Measurements from ENCODE around the gene NUSAP1. TPM values are rescaled to one million over a fixed set of nuclear protein-coding genes. Genes with fewer than 3 reads are reported as not detected.

Gene NUSAP1
- total RNA-seq, 1 donor from 2014 or later, result 159 TPM

DNA sequence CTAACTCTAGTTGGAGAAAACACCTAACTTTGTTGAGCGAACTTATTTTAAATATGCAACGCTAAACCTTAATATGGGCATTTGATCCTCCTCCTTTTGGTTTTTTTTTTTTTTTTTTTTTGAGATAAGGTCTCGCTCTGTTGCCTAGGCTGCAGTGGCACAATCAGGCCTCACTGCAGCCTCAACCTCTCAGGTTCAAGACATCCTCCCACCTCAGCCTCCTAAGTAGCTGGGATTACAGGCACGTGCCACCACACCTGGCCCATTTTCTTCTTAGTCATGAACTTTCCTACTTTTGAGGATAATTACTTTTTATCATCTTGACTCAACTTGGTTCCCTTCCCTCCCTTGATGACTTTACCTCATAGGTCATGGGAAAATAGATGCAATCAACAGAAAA, 3.9 kb downstream of the NUSAP1 start:
- DNase-seq (ENCODE audit: low read depth, low spot score), result no peak
- no peak overlapping the region for H3K27ac Mint-ChIP-seq (ENCODE audit: unreplicated experiment)
- H3K36me3 Mint-ChIP-seq (ENCODE audit: low read depth), result peaks cover 14% of the 10 kb centered on the region
- H3K9me3 Mint-ChIP-seq, result peaks cover 2% of the 10 kb centered on the region
- TF ChIP-seq, protein P1, sequence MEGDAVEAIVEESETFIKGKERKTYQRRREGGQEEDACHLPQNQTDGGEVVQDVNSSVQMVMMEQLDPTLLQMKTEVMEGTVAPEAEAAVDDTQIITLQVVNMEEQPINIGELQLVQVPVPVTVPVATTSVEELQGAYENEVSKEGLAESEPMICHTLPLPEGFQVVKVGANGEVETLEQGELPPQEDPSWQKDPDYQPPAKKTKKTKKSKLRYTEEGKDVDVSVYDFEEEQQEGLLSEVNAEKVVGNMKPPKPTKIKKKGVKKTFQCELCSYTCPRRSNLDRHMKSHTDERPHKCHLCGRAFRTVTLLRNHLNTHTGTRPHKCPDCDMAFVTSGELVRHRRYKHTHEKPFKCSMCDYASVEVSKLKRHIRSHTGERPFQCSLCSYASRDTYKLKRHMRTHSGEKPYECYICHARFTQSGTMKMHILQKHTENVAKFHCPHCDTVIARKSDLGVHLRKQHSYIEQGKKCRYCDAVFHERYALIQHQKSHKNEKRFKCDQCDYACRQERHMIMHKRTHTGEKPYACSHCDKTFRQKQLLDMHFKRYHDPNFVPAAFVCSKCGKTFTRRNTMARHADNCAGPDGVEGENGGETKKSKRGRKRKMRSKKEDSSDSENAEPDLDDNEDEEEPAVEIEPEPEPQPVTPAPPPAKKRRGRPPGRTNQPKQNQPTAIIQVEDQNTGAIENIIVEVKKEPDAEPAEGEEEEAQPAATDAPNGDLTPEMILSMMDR (conservative IDR thresholded peaks at IDR 0.05), result no peak
- H3K27me3 Mint-ChIP-seq (ENCODE audit: low read depth), result no peaks in the 10 kb centered on the region
- H3K4me3 Mint-ChIP-seq, result peak overlapping the region; percentile 49
- H3K4me1 Mint-ChIP-seq, result peaks cover 40% of the 10 kb centered on the region

DNA sequence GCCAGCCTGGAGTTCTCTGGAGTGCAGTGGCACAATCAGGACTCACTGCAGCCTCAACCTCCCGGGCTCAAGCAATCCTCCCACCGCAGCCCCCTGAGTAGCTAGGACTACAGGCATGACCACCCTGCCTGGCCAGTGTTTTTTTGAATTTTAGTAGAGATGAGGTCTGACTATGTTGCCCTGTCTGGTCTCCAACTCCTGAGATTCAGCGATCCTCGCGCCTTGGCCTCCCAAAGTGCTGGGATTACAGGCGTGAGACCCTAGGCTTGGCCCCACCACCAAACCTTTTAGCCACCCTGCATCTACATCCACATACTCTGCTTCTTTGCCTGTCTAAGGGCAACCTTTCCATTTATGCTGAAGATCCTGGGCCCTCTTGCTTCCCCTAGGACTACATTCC, 4.4 kb downstream of the NUSAP1 start:
- Mint-ChIP-seq H3K27me3 (ENCODE audit: low read depth) (no peaks in the 10 kb centered on the region), H3K4me3 (peak overlapping the region; percentile 52), H3K9me3 (peaks cover 2% of the 10 kb centered on the region), H3K36me3 (ENCODE audit: low read depth) (peaks cover 18% of the 10 kb centered on the region), H3K27ac (ENCODE audit: unreplicated experiment) (no peak overlapping the region), H3K4me1 (peaks cover 35% of the 10 kb centered on the region)
- no peak for DNase-seq (ENCODE audit: low read depth, low spot score)
- TF ChIP-seq, protein P1 (conservative IDR thresholded peaks at IDR 0.05), result no peak

DNA sequence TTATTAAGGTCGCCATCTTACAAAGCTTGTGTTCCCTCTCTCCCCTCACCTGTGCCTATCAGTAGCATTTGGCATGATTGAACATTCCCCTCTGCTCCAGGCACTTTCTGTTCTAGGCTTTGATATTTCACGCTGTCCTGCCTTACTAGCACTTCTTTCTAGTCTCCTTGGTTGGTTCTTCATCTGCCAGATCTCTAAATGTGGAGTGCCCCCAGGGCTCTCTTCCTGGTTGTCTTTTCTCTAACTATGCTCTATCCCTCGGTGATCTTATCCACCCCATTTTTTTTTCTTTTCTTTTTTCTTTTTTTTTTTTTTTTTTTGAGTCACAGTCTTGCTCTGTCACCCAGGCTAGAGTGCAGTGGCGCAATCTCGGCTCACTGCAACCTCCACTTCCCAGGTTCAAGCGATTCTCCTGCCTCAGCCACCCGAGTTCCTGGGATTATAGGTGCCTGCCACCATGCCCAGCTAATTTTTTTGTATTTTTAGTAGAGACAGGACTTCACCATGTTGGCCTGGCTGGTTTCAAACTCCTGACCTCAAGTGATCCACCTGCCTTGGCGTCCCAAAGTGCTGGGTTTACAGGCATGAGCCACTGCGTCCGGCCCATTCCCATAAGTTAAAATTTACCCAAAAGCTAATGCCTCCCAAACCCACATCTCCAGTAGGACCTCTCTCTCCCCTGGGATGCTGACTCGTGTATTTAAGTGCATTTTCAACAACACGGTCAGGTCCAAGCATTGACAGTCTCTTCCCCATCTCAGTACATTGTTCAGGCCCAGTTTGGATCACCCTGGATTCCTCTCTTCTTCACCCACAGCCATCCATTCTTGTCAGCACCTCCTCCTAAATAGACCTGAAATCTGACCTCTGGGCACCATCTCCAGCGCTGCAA, 5.2 kb downstream of the NUSAP1 start:
- no peaks in the 10 kb centered on the region for H3K27me3 Mint-ChIP-seq (ENCODE audit: low read depth)
- peak overlapping the region; percentile 52 for H3K4me3 Mint-ChIP-seq
- H3K27ac Mint-ChIP-seq (ENCODE audit: unreplicated experiment), result no peak overlapping the region
- peaks cover 27% of the 10 kb centered on the region for H3K4me1 Mint-ChIP-seq
- TF ChIP-seq, protein P1 (conservative IDR thresholded peaks at IDR 0.05), result no peak
- H3K9me3 Mint-ChIP-seq, result no peaks in the 10 kb centered on the region
- DNase-seq (ENCODE audit: low read depth, low spot score), result no peak
- H3K36me3 Mint-ChIP-seq (ENCODE audit: low read depth), result peaks cover 16% of the 10 kb centered on the region

DNA sequence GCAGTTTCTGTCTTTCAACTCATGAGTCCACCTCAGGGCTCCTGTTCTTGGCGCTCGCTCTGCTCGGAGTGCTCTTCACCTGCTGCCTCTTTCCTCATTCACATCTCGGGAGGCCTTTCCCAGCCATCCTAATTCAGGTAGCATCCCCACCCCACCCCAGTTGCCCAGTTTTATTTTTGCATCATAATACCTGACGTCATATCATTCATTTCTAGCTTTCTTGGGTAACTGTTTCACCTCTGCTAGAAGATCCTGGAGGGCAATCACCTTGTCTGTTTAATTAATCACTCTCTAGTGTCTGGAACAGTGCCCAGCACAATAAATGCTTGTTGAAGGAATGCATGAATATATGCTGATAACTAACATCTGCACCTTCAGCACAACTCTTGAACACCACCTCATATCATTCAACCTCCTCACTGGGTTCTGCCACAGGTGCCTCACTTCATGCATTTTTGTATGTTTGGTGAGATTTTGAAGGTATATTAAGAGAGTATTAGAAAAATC, 7.6 kb downstream of the NUSAP1 start:
- DNase-seq (ENCODE audit: low read depth, low spot score), result no peak
- Mint-ChIP-seq H3K4me1 (peaks cover 16% of the 10 kb centered on the region), H3K36me3 (ENCODE audit: low read depth) (peaks cover 14% of the 10 kb centered on the region), H3K27me3 (ENCODE audit: low read depth) (no peaks in the 10 kb centered on the region), H3K4me3 (no peak overlapping the region), H3K9me3 (no peaks in the 10 kb centered on the region), H3K27ac (ENCODE audit: unreplicated experiment) (no peak overlapping the region)
- TF ChIP-seq, protein P1 (conservative IDR thresholded peaks at IDR 0.05), result no peak

DNA sequence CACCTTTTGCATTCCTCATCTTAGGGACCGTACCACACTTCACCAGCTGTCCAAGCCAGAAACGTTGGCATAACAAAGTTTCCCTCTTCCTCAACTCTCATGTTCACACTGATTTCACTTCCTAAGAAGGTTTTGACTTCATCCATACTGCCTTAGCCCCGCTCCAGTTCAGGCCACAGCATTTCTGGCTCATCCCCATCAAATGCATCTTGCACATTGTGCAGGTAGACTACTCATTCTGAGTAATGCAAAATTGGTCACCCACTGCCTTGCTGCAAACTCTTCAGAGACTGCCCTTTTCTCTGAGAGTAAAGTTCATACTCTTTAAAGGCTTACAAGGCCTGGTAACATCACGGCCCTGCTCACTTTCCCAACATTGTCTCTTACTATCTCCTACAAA, 8.8 kb downstream of the NUSAP1 start:
- TF ChIP-seq, protein P1 (conservative IDR thresholded peaks at IDR 0.05), result no peak
- peak overlapping the region; percentile 9 for H3K27ac Mint-ChIP-seq (ENCODE audit: unreplicated experiment)
- no peak overlapping the region for H3K4me3 Mint-ChIP-seq
- no peak for DNase-seq (ENCODE audit: low read depth, low spot score)
- H3K4me1 Mint-ChIP-seq, result peaks cover 13% of the 10 kb centered on the region
- peaks cover 14% of the 10 kb centered on the region for H3K36me3 Mint-ChIP-seq (ENCODE audit: low read depth)
- H3K9me3 Mint-ChIP-seq, result no peaks in the 10 kb centered on the region
- H3K27me3 Mint-ChIP-seq (ENCODE audit: low read depth), result no peaks in the 10 kb centered on the region

Data from neural crest cell (in vitro differentiated cells).